Endothelial cell of umbilical vein (primary cell): ENCODE data around the gene SH3BP5. TPM values are rescaled to one million over a fixed set of nuclear protein-coding genes. Genes with fewer than 3 reads are reported as not detected.

Source experiments
- BruUV-seq: library from RNA; stranded (reverse); fragments of 400-500 nt; replicated peaks from 2 replicates; lab custom pipeline; 2021; lab: Mats Ljungman, UMichigan
- CTCF ChIA-PET: fragments of 300-600, 350-600 bp; sonication (Branson Sonifier 250); formaldehyde crosslinking; loops from one replicate; lab custom pipeline; 2021; ENCODE audit warnings: antibody characterized with exemption, inconsistent platforms; lab: Charles Lee
- POLR2A ChIA-PET: fragments of 300-600, 350-600 bp; sonication (Branson Sonifier 250); formaldehyde crosslinking; loops from one replicate; lab custom pipeline; 2021; ENCODE audit warnings: antibody characterized with exemption, inconsistent platforms; lab: Charles Lee
- DNase-seq: peaks from one replicate; pipeline ENCODE4 v3.0.0-alpha.2; 2011; ENCODE audit warnings: low read depth, low spot score
- FAIRE-seq: peaks from 2 replicates; lab custom pipeline; 2011; peaks lifted over from hg19 to GRCh38; lab: Jason Lieb, UNC
- H2AFZ ChIP-seq: 2 replicates; pipeline ENCODE4 v1.6.0; 2012; ENCODE audit warnings: low read depth, low read length, control low read depth, inconsistent platforms
- H3K27ac ChIP-seq: 2 replicates; pipeline ENCODE4 v1.5.1; 2011; ENCODE audit warnings: low read depth, mild to moderate bottlenecking, control low read depth, low read length, moderate library complexity; ENCODE audit not compliant: insufficient read depth
- H3K27me3 ChIP-seq, 2 experiments: 2 replicates each; pipeline versions ENCODE4 v1.6.0 to v1.6.1; 2011; ENCODE audit warnings: low read length in 2 of 2, mixed read lengths in 1 of 2; ENCODE audit not compliant: control insufficient read depth in 2 of 2, insufficient read depth in 2 of 2
- H3K36me3 ChIP-seq, 2 experiments: 2 replicates in 1 of 2; 3 replicates in 1 of 2; pipeline ENCODE4 v1.5.1; 2011; ENCODE audit warnings: low read length in 2 of 2, mild to moderate bottlenecking in 1 of 2, moderate library complexity in 1 of 2; ENCODE audit not compliant: control insufficient read depth in 2 of 2, insufficient read depth in 2 of 2; ENCODE audit errors: extremely low read depth in 1 of 2
- H3K4me1 ChIP-seq: 3 replicates; pipeline ENCODE4 v1.5.1; 2011; ENCODE audit warnings: mild to moderate bottlenecking, low read length; ENCODE audit not compliant: control insufficient read depth, insufficient read depth; ENCODE audit errors: extremely low read depth
- H3K4me2 ChIP-seq: 2 replicates; pipeline ENCODE4 v1.6.1; 2011; ENCODE audit warnings: low read length, control low read depth, mixed read lengths; ENCODE audit not compliant: insufficient read depth
- H3K4me3 ChIP-seq, 3 experiments: fragments of 200-600 bp in 1 of 3; sonication (generic), shearing (Covaris generic) in 1 of 3; replicated peaks in 1 of 3; 2 replicates each; pipeline ENCODE4 v1.5.1; 2011 to 2016; ENCODE audit warnings: control low read depth in 3 of 3, low read length in 3 of 3, mild to moderate bottlenecking in 2 of 3, inconsistent platforms in 1 of 3, low read depth in 1 of 3, moderate library complexity in 1 of 3; ENCODE audit not compliant: insufficient read depth in 1 of 3
- H3K79me2 ChIP-seq: 2 replicates; pipeline ENCODE4 v1.6.0; 2012; ENCODE audit warnings: low read length, inconsistent platforms; ENCODE audit not compliant: control insufficient read depth, insufficient read depth
- H3K9ac ChIP-seq: replicated peaks from 2 replicates; pipeline ENCODE3; 2011; ENCODE audit warnings: low read length, control low read depth; ENCODE audit not compliant: insufficient read depth; ENCODE audit errors: extremely low read depth
- H3K9me1 ChIP-seq: replicated peaks from 3 replicates; pipeline ENCODE4 v1.6.0; 2011; ENCODE audit warnings: mild to moderate bottlenecking, low read length; ENCODE audit not compliant: control insufficient read depth, insufficient read depth; ENCODE audit errors: extremely low read depth
- H3K9me3 ChIP-seq: replicated peaks from 2 replicates; pipeline ENCODE4 v1.5.1; 2012; ENCODE audit warnings: low read length, inconsistent platforms; ENCODE audit not compliant: control insufficient read depth, insufficient read depth
- H4K20me1 ChIP-seq: replicated peaks from 2 replicates; pipeline ENCODE3; 2011; ENCODE audit warnings: mild to moderate bottlenecking, low read length; ENCODE audit not compliant: control insufficient read depth, insufficient read depth; ENCODE audit errors: extremely low read depth
- CTCF ChIP-seq, 2 donors: IDR thresholded peaks; 1 replicate in 1 of 2; 2 replicates in 1 of 2; pipeline ENCODE4 v1.5.1; 2011; ENCODE audit warnings: low read length in 2 of 2, mild to moderate bottlenecking in 2 of 2, moderate library complexity in 2 of 2, control low read depth in 1 of 2, inconsistent platforms in 1 of 2, low read depth in 1 of 2; ENCODE audit not compliant: insufficient read depth in 1 of 2; ENCODE audit errors: extremely low read depth in 1 of 2
- EZH2 ChIP-seq: IDR thresholded peaks from 2 replicates; pipeline ENCODE4 v1.6.1; 2012; ENCODE audit warnings: borderline replicate concordance, low read depth, mild to moderate bottlenecking, moderate library complexity, low read length, inconsistent platforms; ENCODE audit not compliant: severe bottlenecking
- FOS ChIP-seq: IDR thresholded peaks from 2 replicates; pipeline ENCODE4 v1.6.1; 2011; ENCODE audit warnings: mild to moderate bottlenecking, low read length, moderate library complexity, borderline replicate concordance; ENCODE audit not compliant: insufficient read depth
- GATA2 ChIP-seq: IDR thresholded peaks from 2 replicates; pipeline ENCODE4 v1.7.0; 2011; ENCODE audit warnings: low read depth, mild to moderate bottlenecking, moderate library complexity, mixed read lengths, low read length; ENCODE audit not compliant: insufficient read length, insufficient read depth
- JUN ChIP-seq: IDR thresholded peaks from 2 replicates; pipeline ENCODE4 v1.6.1; 2011; ENCODE audit warnings: borderline replicate concordance, low read depth; ENCODE audit not compliant: insufficient read length, insufficient read depth
- MAX ChIP-seq: IDR thresholded peaks from 2 replicates; pipeline ENCODE4 v1.6.1; 2011; ENCODE audit not compliant: insufficient read depth, insufficient read length
- MYC ChIP-seq: IDR thresholded peaks from one replicate; pipeline ENCODE4 v1.6.1; 2011; ENCODE audit warnings: mild to moderate bottlenecking, low read depth, low read length
- POLR2A ChIP-seq: IDR thresholded peaks from 2 replicates; pipeline ENCODE4 v1.6.1; 2012; ENCODE audit warnings: low read depth, mild to moderate bottlenecking, control low read depth, low read length
- POLR2AphosphoS5 ChIP-seq: IDR thresholded peaks from 2 replicates; pipeline ENCODE4 v1.6.1; 2012; ENCODE audit warnings: low read depth, mild to moderate bottlenecking, control low read depth, low read length, moderate library complexity; ENCODE audit not compliant: insufficient read depth
- dilution Hi-C: fragments of 300-500 bp; cut with MboI; formaldehyde crosslinking; loops from one replicate; pipeline ENCODE4 v1.15.0; 2019; ENCODE audit warnings: low sequenced_read_pairs; ENCODE audit not compliant: extremely low pct_ligation_motif_present
- intact Hi-C: fragments of 100-400 bp; cut with micrococcal nuclease; formaldehyde crosslinking; loops from one replicate; pipeline ENCODE4 v1.10.0; 2022
- polyA plus RNA-seq, 4 experiments: library from polyadenylated mRNA; depleted of rRNA in 3 of 4; stranded (reverse) in 3 of 4; unstranded in 1 of 4; fragments of >200 nt; gene quantifications; 2 replicates each; pipeline versions ENCODE4 v1.2.1 to v1.2.3, GENCODE V29; 2011 to 2012; ENCODE audit warnings: missing spikeins in 1 of 4
- total RNA-seq: library from RNA; stranded (reverse); gene quantifications from 2 replicates; pipeline ENCODE4 v1.2.3, GENCODE V29; 2021

The SH3BP5 gene
- total and polyA plus RNA-seq, 2 donors (not counting 3 experiments of a cell fraction or from before 2014, with no cell fraction given): 35.3 to 76.3 TPM

GRCh38 chr3:15313461-15313860, 18.9 kb downstream of the SH3BP5 start:
- H3K27ac ChIP-seq: no peak overlapping the region
- no peaks in the 10 kb centered on the region for H3K9me1 ChIP-seq
- BruUV-seq: no TSS peak
- no peak overlapping the region for H3K4me2 ChIP-seq
- no peaks in the 10 kb centered on the region for H4K20me1 ChIP-seq
- no peak for DNase-seq
- no peak overlapping the region for H3K4me3 ChIP-seq
- POLR2A ChIA-PET: no interaction called here
- CTCF ChIA-PET: no interaction called here
- peaks cover 78% of the 10 kb centered on the region for H3K79me2 ChIP-seq
- H3K27me3 ChIP-seq: no peaks in the 10 kb centered on the region
- intact Hi-C loops (no loop called here), dilution Hi-C loops (no loop called here)
- H3K36me3 ChIP-seq: no peaks in the 10 kb centered on the region
- no peak overlapping the region for H2AFZ ChIP-seq
- H3K9ac ChIP-seq: no peak overlapping the region
- H3K4me1 ChIP-seq: peaks cover 20% of the 10 kb centered on the region
- no peaks in the 10 kb centered on the region for H3K9me3 ChIP-seq
- no peak for FAIRE-seq
- no peak for TF ChIP-seq JUN
- TF ChIP-seq FOS: no peak
- TF ChIP-seq MAX: no peak
- TF ChIP-seq CTCF (IDR thresholded peaks at IDR 0.05; ENCODE audit: extremely low read depth in 1 of 2, insufficient read depth in 1 of 2, low read depth in 1 of 2, low read length in 2 of 2): no peak
- TF ChIP-seq MYC: no peak
- no peak for TF ChIP-seq EZH2
- no peak for TF ChIP-seq POLR2AphosphoS5
- TF ChIP-seq POLR2A: no peak
- TF ChIP-seq GATA2: no peak
